Adrenal gland (tissue), 5 donors: ENCODE measurements around the gene MBTD1.

Experiments used
- POLR2A ChIP-seq, 2 donors: fragments of 450-650 bp; IDR thresholded peaks; one replicate each; pipeline ENCODE4 v1.6.1; 2017; ENCODE audit warnings: antibody characterized with exemption in 2 of 2, mild to moderate bottlenecking in 2 of 2, moderate library complexity in 1 of 2
- TF ChIP-seq, protein P1 (sequence below), 6 experiments: fragments of 450-650 bp in 4 of 6; fragments of 200-600 bp in 2 of 6; sonication (generic) in 1 of 6; IDR thresholded peaks; 1 replicate in 5 of 6; 2 replicates in 1 of 6; pipeline versions ENCODE4 v1.5.1 to v1.8.0; 2016 to 2021; ENCODE audit warnings: antibody characterized with exemption in 6 of 6, mild to moderate bottlenecking in 2 of 6, moderate library complexity in 1 of 6
- donor health status: DM: no; HTN: no; CAD: no.

- TF ChIP-seq, protein P1, sequence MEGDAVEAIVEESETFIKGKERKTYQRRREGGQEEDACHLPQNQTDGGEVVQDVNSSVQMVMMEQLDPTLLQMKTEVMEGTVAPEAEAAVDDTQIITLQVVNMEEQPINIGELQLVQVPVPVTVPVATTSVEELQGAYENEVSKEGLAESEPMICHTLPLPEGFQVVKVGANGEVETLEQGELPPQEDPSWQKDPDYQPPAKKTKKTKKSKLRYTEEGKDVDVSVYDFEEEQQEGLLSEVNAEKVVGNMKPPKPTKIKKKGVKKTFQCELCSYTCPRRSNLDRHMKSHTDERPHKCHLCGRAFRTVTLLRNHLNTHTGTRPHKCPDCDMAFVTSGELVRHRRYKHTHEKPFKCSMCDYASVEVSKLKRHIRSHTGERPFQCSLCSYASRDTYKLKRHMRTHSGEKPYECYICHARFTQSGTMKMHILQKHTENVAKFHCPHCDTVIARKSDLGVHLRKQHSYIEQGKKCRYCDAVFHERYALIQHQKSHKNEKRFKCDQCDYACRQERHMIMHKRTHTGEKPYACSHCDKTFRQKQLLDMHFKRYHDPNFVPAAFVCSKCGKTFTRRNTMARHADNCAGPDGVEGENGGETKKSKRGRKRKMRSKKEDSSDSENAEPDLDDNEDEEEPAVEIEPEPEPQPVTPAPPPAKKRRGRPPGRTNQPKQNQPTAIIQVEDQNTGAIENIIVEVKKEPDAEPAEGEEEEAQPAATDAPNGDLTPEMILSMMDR (IDR thresholded peaks at IDR 0.05) = no peak
- TF ChIP-seq POLR2A (IDR thresholded peaks at IDR 0.05) = no peak
Observed at GRCh38 chr17:51165680-51166197, 94.1 kb downstream of the MBTD1 start.
